GM10847 (cell line): Measurements from ENCODE around the gene ATRIP.

ENCODE experiments used
- POLR2A ChIP-seq: IDR thresholded peaks from 2 replicates; pipeline ENCODE4 v1.6.1; 2011; ENCODE audit not compliant: insufficient read length; ENCODE audit errors: extremely low read depth

Gene ATRIP

DNA sequence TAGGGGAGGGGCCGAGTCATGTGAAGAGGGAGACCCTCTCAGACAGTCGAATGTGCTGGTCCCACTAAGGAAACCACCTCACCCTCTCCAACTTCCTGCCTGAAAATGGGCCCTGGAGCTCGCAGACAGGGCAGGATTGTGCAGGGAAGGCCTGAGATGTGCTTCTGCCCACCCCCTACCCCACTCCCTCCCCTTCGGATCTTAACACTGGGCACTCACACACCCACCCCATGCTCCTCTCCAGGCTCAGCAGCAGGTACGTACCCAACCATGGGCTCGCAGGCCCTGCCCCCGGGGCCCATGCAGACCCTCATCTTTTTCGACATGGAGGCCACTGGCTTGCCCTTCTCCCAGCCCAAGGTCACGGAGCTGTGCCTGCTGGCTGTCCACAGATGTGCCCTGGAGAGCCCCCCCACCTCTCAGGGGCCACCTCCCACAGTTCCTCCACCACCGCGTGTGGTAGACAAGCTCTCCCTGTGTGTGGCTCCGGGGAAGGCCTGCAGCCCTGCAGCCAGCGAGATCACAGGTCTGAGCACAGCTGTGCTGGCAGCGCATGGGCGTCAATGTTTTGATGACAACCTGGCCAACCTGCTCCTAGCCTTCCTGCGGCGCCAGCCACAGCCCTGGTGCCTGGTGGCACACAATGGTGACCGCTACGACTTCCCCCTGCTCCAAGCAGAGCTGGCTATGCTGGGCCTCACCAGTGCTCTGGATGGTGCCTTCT, 20.0 kb downstream of the ATRIP start:
- TF ChIP-seq POLR2A, result peak; percentile 12

DNA sequence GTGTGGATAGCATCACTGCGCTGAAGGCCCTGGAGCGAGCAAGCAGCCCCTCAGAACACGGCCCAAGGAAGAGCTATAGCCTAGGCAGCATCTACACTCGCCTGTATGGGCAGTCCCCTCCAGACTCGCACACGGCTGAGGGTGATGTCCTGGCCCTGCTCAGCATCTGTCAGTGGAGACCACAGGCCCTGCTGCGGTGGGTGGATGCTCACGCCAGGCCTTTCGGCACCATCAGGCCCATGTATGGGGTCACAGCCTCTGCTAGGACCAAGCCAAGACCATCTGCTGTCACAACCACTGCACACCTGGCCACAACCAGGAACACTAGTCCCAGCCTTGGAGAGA, 20.5 kb downstream of the ATRIP start:
- TF ChIP-seq POLR2A, result no peak

DNA sequence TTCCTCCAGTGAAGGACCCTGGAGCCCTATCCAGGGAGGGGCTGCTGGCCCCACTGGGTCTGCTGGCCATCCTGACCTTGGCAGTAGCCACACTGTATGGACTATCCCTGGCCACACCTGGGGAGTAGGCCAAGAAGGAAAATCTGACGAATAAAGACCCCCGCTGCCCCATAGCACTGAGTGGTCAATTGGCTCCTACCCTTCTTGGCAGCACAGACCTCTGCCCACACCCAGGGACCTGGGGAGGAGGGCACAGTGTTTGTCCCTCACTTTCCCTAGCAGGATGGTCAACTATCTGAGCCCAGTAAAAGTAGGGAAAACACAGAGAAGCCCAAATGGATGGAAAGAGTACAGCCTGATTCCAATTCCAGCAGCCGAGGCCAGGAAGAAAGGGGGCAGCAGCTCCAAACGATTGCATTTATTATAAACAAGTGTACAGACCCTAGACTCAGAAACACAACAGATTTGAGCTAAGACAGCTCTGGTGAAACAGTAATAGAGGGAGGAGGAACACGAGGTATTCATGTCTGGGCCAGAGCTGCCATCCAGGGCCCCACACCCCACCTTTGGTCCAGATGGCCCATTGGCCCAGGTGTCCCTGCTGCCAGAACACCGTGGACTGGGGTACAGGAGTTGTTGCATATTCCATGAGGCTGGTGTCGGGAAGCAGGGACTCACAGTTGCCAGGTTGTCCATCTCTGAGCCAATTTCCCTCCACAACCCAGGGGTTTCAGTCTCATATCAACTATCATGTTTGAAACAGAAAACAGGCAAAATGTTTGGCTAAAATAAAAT, 21.1 kb downstream of the ATRIP start:
- TF ChIP-seq POLR2A, result no peak

DNA sequence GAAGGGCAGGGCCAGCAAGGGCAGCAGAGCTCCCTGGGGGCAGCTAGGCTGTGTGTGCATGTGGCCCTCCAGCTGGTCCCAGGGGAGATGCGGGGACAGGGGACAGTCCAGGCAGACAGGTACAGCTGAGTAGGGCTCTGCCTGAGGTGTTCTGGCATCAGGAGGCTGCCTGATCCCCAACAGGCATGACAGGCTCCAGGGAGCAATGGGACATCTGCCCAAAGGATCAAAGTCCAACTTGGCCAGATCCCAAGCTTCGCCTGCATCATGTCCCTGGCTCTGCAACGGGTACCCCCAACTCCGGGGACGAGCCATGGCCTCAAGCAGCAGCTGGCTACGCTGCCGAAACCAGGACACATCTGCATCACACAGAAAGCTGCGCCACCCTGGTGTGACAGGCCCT, 21.8 kb downstream of the ATRIP start:
- peak; percentile 17 for TF ChIP-seq POLR2A

DNA sequence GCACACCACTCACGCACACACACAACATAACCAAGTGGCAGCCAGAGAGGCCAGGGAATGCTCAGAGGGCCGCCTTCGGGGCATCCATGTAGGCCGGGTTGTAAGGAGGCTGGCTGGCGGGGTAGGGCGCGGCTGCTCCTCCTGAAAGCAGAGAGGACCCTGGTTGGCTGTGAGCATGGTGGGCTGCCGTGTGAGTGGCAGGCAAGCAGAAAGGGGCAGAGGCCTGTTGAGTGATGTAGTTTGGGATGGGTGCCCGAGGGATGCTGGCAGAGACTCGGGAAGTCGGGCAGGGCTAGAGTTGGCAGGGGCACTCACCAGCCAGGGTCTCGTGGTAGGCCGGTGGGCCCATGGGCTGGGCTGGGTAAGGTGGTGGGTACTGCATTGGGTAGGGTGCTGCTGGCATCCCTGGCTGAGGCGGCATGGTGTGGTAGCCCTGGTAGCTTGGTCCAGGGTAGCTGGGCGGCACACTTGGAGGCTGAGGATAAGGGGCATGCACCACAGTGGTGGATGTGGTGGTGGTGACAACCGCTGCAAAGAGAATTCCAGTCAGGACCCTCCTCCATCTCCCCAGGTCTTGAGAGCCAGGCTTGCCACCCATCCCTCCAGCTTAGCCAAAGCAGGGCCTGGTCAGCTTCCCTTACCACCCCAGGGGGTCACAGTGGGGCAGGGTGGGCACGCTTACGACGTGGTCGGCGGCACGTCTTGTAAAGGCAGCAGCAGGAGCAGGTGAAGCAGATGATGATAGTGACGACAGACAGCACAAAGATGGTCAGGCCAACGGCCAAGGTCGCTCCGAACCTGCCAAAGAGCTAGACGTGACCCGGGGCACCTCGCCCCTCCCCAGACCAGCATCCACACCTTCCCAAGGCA, 22.7 kb downstream of the ATRIP start:
- TF ChIP-seq POLR2A, result no peak

DNA sequence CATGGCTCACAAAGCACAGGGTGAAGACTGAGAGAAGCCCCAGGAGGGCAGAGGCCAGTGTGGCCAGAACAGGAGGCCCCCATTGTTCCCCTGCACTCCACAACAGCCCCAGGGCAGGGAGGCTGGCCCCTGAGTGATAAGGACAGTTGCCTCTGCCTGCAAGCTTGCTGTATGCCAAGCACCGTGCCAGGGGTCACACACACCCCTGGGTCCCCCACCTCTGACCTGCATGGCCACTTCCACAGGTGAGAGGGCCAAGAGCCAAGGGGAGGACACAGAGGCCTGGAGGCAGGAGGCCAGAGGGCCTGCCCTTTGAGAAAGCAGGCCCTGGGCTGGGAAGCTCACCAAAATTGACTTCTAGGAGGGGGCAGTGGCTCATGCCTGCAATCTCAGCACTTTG, 23.7 kb downstream of the ATRIP start:
- TF ChIP-seq POLR2A, result no peak

DNA sequence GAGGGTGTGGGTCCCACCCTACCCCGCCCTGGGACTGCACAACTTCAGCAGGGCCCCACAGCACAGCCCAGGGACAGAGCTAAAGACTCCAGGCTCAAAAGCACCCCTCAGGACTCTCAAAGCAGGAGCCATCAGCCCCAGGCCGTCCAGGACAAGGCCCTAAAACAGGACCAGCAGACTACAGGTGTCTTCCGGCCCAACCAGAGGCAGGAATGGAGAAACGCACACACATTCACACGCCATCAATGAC, 26.1 kb downstream of the ATRIP start:
- TF ChIP-seq POLR2A, result no peak

DNA sequence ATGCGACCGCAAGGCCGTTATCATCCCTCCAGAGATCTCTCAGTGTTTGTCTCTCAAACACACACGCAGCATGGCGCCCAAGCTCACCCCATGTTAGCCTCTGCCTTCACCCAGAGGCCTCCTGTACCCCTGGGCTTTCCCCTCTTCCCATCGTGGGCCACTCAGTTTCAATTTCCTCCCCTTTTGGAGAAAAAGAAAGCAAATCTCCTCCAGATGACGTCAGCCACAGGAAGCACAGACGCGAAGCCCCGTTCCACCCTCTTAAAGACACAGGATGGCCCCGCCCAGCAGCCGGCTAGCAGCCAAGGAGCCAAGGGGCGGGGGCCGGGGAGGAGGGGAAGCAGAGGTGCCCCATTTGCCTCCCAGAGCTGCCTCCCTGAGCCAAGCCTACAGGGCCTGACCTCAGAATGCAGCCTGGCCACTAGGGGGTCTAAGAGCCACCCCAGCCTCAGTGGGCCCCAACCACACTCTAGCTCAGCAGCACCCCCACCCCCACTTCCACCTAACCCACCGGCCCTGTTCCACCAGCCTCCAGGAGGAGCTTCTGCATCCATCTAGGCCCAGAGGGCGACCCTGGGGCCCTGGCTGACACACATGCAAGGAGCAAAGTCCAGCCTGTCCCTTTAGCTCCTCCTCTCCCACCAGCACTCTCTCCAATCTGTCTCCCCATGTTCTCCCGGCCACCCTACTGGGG, 26.5 kb downstream of the ATRIP start:
- peak; percentile 83 for TF ChIP-seq POLR2A

DNA sequence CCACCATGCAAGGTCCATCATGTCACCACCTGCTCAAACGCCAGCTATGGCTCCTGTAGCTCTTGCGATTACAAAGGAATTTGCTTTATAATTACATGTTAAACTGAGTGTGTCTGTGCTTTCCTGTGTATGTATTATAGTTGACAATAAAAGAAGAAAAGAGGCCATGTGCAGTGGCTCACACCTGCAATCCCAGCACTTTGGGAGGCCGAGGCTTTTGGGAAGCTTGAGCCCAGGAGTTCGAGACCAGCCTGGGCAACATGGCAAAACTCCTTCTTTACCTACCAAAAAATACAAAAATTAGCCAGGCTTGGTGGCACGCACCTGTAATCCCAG, 27.0 kb downstream of the ATRIP start:
- TF ChIP-seq POLR2A, result no peak

DNA sequence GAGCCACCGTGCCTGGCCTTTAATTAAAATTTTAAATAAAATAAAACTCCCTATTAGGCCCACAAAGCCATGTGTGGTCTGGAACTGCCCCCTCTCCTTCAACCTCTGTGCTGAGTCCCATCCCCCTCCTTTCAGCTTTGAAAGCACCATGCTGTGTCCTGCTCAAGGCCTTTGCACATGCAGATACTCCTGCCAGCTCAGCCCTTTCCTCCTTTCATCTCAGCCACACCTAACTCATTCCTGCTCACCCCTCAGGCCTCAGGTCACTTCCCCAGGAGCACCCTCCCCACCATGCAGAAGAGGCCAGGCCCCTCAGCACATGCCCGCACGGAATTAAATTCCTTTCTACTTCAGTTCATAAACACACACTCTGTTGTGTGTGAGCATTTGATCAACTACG, 28.1 kb downstream of the ATRIP start:
- TF ChIP-seq POLR2A, result no peak

DNA sequence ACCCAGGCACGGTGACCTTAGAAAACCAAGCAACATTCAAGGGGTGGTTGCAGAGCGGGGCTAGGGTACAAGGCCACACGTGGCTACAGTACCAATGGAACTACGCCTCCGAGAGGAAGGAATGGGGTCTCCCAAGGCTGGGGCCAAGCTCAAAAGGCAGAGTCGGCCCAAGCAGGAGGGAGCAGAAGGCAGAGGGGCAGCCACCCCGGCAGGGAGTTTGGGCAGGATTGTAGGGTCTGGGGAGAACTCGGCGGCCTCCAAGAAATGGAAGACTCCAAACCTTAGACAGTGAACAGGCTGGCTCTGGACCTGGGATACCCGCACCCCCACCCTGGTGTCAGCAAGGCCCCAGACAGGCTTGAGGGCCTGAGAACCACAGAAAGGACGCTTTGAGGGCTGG, 28.7 kb downstream of the ATRIP start:
- no peak for TF ChIP-seq POLR2A

DNA sequence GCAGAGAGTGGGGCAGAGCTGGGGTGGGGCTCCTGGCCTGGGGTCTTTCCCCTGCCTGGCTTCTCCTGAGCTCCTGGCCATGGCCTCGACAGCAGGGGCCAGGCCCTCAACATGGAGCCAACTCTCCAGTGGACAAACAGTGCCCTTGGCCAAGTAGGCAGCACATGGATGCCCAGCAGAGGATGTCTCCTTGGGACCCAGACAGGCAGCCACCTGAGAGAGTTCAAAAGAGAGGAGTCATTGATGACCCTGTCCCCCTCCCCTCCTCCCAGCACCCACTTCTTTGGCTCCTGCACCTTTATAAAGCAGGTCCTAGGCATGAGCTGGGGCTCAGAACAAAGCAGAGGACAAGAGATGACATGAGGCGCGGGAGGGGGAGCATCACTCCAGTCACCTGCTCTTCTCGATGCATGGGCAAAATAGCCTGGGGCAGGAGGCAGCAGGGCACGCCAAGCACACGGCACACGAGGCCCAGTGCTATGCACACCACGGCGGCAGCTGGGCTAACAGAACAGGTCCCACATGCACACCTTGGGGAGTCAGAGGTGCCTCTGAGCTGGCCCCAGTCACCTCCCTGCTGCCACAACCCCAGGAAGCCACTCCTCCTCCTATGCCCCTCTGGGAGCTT, 30.0 kb downstream of the ATRIP start:
- no peak for TF ChIP-seq POLR2A

DNA sequence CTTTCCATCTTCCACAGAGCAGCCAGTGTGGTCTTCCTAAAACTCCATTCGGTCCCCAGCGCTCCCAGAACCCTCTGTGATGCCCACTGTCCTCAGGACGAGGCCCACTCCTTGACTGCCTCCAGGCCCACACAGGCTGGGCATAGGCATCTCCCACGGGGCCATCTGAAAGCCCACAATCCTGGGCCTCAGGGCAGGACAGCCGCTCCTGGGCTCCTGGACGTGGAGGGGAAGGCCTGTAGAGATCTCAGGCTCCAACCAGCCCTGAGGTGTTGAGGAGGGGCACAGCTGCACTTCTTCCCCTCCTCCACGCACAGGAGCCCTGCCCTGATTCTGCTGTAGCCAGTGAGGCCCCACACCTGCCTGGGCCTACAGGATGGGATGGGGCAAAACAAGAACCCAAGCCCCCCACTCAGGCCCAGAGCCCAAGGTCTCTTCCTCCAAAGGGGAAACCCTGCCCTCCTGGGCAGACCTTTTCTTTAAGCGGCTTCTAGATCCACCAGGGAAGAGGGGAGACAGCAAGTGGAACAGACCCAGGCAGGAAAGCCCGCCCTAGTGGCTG, 31.5 kb downstream of the ATRIP start:
- no peak for TF ChIP-seq POLR2A

DNA sequence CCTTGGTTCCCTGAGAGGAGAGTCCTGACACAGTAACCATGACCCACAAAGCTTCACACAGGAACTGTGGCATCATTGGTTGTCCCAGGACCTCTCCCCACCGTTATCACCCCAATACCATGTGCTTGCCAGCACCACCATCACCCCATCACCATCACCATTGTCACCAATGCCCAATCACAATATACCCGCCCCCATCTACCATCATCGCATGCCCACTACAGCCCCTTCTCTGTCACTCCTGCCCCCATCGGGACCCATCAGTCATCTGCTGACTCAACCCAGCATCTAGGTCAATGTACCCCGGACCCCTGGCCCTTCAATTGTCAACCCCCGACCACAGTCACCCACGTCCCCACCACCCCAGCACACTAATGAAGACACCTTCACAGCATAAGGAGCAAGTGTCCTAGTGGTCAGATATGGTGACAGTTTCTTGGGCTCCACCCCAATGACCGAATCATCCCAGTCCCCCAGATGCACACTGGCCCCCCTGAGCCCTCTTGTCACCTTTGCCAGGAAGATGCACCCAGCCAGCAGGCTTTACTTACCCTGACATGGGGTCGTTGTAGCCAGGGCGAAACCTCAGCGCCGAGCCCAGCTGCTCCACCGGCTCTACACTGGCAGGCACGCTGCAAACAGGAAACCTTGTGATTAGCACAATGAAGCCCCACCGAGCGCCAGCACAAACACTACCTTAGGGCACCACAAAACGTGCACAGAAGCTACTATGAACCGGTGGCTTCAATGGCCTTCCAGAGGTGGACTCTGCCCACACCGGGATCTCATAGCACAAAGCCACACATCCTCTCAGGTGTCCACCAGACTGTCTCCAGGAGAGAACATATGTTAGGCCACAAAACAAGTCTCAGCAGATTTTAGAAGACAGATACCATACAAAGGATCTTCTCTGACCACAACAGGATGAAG, 32.4 kb downstream of the ATRIP start:
- no peak for TF ChIP-seq POLR2A

DNA sequence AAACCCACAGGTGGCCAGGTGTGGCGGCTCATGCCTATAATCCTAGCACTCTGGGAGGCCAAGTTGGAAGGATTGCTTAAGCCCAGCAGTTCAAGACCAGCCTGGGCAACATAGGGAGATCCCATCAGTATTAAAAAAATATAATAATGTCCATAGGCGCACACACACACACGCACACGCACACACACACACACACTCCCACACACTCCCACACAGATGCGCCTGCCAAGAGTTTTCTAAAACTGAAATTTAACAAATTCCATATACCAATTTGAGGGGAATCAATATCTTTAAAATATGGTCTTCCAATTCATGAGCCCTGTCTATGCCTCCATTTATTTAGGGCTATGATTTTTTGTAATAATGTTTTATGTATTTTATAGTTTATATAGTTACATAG, 40.4 kb downstream of the ATRIP start:
- no peak for TF ChIP-seq POLR2A
